ENCODE measurements around the gene TMPRSS6.

DNA sequence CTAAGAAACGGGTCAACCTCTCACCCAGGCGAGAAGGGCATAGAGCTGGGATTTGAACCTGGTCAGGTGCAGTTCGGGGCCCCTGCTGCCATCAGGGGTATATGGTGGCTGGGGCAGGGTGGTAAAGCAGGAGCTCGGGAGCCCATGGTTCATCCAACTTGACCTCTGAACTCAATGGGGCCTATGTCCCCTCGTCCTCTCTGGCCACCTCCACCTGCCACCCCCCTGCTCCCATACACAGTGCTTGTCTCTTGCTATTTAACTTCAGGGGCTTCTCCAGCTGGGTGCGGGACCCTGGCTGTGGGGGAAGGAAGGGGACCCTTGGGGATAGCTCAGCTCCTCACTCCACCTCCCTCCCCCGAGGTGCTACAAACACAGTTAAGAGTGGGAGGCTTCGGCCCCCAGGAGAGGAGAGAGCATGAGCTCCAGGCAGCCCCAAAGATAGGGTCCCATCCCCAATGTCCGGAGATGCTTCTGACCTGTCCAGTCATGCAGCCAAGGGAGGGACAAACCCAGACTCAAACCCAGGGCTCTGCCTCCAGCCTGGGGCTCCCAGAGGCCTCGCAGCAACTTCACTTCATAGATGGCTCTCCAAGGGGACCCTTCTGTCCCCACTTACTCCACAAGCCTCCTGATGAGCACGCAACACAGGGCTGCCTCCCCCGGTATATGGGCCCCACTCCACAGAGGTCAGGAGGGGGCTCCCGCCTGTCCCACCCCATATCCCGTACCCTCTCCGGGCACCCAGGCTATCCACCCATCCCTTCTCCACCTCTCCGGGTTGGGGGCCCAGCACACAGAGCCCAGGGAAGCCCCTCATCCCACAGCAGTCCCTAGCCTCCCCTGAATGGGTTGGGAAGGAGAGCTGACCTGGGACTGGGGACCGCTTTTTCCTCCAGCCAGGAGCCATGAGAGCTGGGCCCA is 39.5 kb upstream of the TMPRSS6 start:
- TF ChIP-seq, protein P1, sequence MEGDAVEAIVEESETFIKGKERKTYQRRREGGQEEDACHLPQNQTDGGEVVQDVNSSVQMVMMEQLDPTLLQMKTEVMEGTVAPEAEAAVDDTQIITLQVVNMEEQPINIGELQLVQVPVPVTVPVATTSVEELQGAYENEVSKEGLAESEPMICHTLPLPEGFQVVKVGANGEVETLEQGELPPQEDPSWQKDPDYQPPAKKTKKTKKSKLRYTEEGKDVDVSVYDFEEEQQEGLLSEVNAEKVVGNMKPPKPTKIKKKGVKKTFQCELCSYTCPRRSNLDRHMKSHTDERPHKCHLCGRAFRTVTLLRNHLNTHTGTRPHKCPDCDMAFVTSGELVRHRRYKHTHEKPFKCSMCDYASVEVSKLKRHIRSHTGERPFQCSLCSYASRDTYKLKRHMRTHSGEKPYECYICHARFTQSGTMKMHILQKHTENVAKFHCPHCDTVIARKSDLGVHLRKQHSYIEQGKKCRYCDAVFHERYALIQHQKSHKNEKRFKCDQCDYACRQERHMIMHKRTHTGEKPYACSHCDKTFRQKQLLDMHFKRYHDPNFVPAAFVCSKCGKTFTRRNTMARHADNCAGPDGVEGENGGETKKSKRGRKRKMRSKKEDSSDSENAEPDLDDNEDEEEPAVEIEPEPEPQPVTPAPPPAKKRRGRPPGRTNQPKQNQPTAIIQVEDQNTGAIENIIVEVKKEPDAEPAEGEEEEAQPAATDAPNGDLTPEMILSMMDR (IDR thresholded peaks at IDR 0.05): no peak
- no peak for TF ChIP-seq POLR2A (IDR thresholded peaks at IDR 0.05)

Data from Peyer's patch (tissue), 4 donors.